GM21717 (cell line): ENCODE measurements around the gene TMEM132D.

Experiments
- ATAC-seq: cut with Tn5 transposase; IDR thresholded peaks from one replicate; pipeline ENCODE4 v1.9.1; 2021; ENCODE audit warnings: mild to moderate bottlenecking, moderate library complexity; ENCODE audit not compliant: unreplicated experiment

The TMEM132D gene

GRCh38 chr12:129750421-129750820, 153.4 kb downstream of the TMEM132D start:
- no peak for ATAC-seq

GRCh38 chr12:129746318-129746717, 157.5 kb downstream of the TMEM132D start:
- no peak for ATAC-seq

DNA sequence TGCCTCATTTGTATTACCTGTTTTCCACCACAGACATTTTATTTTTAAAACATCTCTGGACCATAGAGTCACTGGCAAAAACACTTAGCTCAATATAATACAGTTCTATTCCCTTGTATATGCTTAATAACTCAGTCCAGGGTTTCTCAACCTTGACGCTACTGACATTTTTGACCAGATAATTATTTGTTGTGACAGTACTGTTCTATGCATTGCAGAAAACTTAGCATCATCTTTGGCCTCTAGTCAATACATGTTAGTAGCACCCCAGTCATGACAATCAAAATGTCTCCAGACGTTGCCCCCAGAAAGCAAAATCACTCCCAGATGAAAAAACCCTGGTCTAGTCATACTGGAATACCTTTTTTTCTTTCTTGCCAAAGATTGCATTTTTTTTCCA, 174.7 kb downstream of the TMEM132D start:
- ATAC-seq = no peak

GRCh38 chr12:129727100-129727499, 176.7 kb downstream of the TMEM132D start:
- ATAC-seq = no peak

DNA sequence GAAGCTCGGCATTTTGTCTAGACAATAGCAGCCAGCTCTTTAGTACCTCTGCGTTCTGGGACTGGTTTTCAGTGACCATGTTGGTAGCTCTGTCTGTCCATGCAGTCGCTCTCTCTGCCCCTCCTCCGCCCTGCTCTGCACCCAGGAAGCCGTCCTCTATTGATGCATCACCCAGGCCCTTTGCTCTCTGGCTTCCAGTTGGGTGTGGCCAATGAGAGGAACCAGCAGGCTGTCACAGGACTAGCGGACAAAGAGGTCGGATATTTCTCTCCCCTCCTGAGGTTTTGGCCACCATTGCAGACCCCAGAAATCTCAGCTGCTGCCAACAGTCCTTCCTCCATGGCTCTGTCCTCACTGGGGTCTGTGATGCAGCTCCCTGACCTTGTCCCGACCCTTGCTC, 180.6 kb downstream of the TMEM132D start:
- ATAC-seq = no peak

- no peak for ATAC-seq
These were observed 183.2 kb downstream of the TMEM132D start for GRCh38 chr12:129720618-129721017.

DNA sequence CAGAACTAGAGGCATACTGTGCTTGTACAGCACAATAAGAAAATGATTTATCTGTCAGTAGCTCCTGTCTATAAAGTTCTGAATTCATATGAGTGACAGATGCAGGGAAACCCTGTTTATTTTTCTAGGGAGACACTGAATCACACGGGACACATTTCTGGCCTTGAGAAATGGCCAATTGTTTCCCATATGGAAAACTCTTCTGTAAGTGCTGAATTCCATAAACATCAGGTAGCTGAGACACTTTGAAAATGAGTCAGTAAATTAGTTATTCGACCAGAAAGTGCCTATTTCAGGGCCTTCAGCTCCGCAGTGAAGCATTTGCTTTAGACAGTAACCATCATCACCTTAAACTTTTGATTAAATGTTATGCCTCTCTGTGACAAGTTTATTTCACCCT, 184.4 kb downstream of the TMEM132D start:
- ATAC-seq = no peak

GRCh38 chr12:129717438-129717837, 186.4 kb downstream of the TMEM132D start:
- no peak for ATAC-seq

DNA sequence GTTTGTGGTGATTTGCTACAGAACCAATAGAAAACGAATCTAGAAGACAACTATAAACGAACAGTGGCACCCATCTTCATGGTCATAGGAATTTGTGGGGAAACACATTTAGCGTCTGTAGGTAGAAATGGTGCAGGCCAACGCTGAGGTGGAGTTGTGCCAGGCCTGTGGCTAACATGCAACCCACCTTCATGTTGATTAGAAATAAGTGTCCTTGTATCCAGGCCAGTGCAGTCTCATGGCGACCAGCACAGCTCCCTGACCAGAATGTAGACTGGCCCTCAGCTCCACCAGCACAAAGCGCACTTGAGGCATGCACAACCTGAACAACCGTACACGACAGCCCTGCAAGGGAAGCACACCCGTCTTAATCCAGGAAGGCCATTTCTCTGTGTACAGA, 187.0 kb downstream of the TMEM132D start:
- ATAC-seq = no peak

GRCh38 chr12:129706716-129707115, 197.1 kb downstream of the TMEM132D start:
- ATAC-seq = no peak

- ATAC-seq = no peak
These were observed 199.5 kb downstream of the TMEM132D start for GRCh38 chr12:129704232-129704830.

- no peak for ATAC-seq
These were observed 202.2 kb downstream of the TMEM132D start for GRCh38 chr12:129701631-129702101.

DNA sequence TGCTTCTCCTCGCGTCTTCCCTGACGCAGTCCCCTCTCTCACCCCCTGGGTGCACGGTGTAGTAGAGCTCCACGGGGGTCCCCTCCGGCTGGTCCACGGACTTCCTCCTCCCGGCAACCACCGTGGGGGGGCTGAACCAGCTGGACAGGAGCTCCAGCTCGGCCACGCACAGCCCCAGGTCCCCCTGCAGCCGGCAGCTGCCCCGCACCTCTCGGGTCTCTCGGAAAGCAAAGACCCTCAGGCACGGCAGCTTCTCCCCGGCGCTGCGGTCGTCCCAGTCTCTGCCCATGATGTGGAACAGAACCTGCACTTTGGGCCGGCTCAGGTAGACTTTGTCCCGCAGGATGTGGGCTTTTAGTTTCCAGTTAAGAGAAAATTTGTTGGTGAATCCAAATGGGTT, 203.8 kb downstream of the TMEM132D start:
- no peak for ATAC-seq

DNA sequence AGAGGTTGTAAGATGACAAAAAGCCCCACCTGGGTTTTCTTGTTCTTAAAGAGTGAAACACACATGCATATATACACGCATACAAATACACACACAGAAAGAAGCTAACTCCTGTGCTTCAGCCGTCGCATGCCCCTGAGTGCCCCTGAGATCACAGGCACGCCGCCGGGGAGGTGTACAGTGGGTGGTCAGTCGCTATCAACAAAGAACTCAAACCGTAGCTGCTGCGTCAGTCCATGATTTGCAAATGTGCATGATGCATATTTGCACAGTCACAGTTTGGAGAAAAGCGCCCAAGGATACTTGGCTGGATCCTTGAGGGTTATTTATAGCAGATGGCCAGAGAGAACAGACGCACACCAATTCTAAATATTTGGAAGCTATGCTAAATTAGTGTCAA, 206.9 kb downstream of the TMEM132D start:
- no peak for ATAC-seq

DNA sequence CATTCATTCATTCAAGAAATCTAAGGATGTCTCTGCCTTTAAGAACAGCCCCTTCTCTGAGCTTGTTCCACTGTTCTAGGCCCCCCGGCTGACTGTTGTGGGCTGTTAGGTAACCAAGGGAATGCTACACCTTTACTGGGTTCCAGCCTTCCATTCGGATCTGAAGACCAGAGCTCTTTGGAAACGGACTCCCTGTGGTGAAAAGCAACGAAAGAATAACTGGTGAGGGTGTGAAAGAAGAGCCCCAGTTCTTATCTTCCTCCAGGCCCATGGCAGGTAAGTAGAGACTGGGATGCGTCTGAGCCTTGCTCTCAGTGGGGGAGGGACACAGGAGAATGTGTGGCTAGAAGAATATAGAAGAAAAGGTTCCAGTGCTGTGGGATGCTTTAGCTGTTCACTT, 207.4 kb downstream of the TMEM132D start:
- no peak for ATAC-seq

DNA sequence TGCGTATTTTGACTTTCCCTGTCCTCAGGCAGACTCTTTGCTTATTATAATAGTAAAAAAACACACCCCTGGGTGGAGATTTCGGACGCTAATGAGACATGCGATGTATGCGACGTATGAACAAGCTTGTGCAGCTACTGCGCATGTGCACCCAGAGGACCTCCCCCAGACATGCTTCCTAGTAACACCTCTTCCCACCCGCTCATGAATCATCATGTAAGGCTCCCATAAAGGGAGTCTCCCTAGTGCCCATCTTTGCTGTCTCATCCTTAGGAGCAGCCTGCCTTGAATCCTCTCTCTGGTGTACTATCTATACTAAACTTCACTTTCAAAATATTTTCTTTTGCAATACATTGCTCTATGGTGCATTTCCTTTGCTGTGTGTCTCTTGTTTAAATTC, 210.1 kb downstream of the TMEM132D start:
- no peak for ATAC-seq

GRCh38 chr12:129687731-129688130, 216.1 kb downstream of the TMEM132D start:
- ATAC-seq = no peak

- no peak for ATAC-seq
These were observed 222.0 kb downstream of the TMEM132D start for GRCh38 chr12:129681830-129682229.

DNA sequence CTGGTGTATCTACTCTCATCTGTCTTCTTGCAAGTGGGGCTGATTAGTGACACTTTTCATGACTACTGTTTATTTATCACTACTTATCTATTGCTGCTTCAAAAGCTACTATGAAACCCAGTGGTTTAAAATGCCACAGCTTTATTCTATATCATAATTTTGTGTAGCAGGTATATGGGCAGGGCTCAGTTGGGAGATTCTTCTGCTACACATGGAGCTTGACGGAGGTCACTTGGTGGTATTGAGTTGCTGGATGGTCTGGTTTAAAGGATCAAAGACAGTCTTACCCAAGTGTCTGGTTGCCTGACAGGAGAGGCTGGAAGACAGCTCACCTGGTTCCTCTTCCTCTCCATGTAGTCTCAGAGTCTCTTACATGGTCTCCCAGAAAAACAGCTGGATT, 222.7 kb downstream of the TMEM132D start:
- ATAC-seq = no peak

GRCh38 chr12:129676411-129676810, 227.4 kb downstream of the TMEM132D start:
- ATAC-seq = no peak

- no peak for ATAC-seq
These were observed 227.9 kb downstream of the TMEM132D start for GRCh38 chr12:129675947-129676346.

GRCh38 chr12:129675496-129675895, 228.3 kb downstream of the TMEM132D start:
- no peak for ATAC-seq

GRCh38 chr12:129673806-129674205, 230.0 kb downstream of the TMEM132D start:
- no peak for ATAC-seq
